Erythroblast (primary cell): ENCODE data around the gene CD200R1L.

Experiments
- GATA1 ChIP-seq: IDR thresholded peaks from 2 replicates; pipeline ENCODE4 v1.6.1; 2011; ENCODE audit warnings: low read depth, mild to moderate bottlenecking, control low read depth, low read length, moderate library complexity
- POLR2A ChIP-seq: IDR thresholded peaks from 2 replicates; pipeline ENCODE4 v1.6.1; 2011; ENCODE audit warnings: mild to moderate bottlenecking, low read length

- TF ChIP-seq POLR2A (no peak), GATA1 (no peak)
These were observed 11.9 kb upstream of the CD200R1L start for GRCh38 chr3:112858410-112859069.
